ENCODE results near the gene UBE2O.

DNA sequence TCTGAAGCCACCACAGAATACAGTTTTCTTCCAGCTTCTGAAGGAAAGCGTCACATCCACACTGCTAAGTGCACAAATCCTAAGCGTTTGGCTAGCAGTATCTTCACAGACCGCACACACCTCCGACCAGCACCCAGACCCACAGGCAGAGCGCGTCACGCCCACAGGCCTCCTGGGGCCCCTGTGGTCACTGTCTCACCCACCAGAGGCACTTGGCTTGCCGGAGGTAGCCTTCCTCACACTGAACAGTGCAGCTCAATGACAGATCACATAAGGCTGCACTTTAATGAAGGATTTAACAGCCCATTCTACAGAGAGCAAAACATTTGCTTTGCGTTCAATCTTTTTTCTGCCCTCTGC is 47.4 kb downstream of the UBE2O start:
- TF ChIP-seq, protein P1, sequence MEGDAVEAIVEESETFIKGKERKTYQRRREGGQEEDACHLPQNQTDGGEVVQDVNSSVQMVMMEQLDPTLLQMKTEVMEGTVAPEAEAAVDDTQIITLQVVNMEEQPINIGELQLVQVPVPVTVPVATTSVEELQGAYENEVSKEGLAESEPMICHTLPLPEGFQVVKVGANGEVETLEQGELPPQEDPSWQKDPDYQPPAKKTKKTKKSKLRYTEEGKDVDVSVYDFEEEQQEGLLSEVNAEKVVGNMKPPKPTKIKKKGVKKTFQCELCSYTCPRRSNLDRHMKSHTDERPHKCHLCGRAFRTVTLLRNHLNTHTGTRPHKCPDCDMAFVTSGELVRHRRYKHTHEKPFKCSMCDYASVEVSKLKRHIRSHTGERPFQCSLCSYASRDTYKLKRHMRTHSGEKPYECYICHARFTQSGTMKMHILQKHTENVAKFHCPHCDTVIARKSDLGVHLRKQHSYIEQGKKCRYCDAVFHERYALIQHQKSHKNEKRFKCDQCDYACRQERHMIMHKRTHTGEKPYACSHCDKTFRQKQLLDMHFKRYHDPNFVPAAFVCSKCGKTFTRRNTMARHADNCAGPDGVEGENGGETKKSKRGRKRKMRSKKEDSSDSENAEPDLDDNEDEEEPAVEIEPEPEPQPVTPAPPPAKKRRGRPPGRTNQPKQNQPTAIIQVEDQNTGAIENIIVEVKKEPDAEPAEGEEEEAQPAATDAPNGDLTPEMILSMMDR (IDR thresholded peaks at IDR 0.05; ENCODE audit: low read depth, low read length): no peak
- TF ChIP-seq POLR2A (IDR thresholded peaks at IDR 0.05; ENCODE audit: extremely low read depth, insufficient read length): no peak
